ENCODE data around the gene ALDH16A1.
"Not testable (repeated sequence)": the region's sequence is repeated elsewhere in the genome, so short reads cannot be mapped to it uniquely, and the experiment has no call there.

Gene ALDH16A1

GRCh38 chr19:49441210-49441959, 11.6 kb upstream of the ALDH16A1 start, which contains the start of gene SLC17A7:
TSS of gene SLC17A7 (minus strand) at chr19:49441527. CDS start at chr19:49441379, 148 bp downstream.
- no peak for DNase-seq (ENCODE audit: low read depth)

GRCh38 chr19:49441960-49442350, 11.1 kb upstream of the ALDH16A1 start:
- DNase-seq (ENCODE audit: low read depth), result no peak

GRCh38 chr19:49442354-49442753, 10.7 kb upstream of the ALDH16A1 start:
- no peak for DNase-seq (ENCODE audit: low read depth)

- no peak for DNase-seq (ENCODE audit: low read depth)
Observed at GRCh38 chr19:49442771-49443365, 10.2 kb upstream of the ALDH16A1 start.

- DNase-seq (ENCODE audit: low read depth), result peak; percentile 93
Observed at GRCh38 chr19:49443366-49444099, 9.5 kb upstream of the ALDH16A1 start.

GRCh38 chr19:49444100-49444700, 8.8 kb upstream of the ALDH16A1 start:
- DNase-seq (ENCODE audit: low read depth), result not testable (repeated sequence)

- no peak for DNase-seq (ENCODE audit: low read depth)
Observed at GRCh38 chr19:49445997-49446396, 7.0 kb upstream of the ALDH16A1 start.

- DNase-seq (ENCODE audit: low read depth), result no peak
Observed at GRCh38 chr19:49447485-49448431, 5.3 kb upstream of the ALDH16A1 start.

GRCh38 chr19:49448432-49448786, 4.6 kb upstream of the ALDH16A1 start:
- DNase-seq (ENCODE audit: low read depth), result no peak

- DNase-seq (ENCODE audit: low read depth), result no peak
Observed at GRCh38 chr19:49450405-49450804, 2.6 kb upstream of the ALDH16A1 start.

GRCh38 chr19:49451430-49452181, 1.4 kb upstream of the ALDH16A1 start, which contains the start of gene PIH1D1:
TSS of gene PIH1D1 (minus strand) at chr19:49451814. CDS start at chr19:49451574, 240 bp downstream.
- peak; percentile 92 for DNase-seq (ENCODE audit: low read depth)

GRCh38 chr19:49453757-49454240, 774 bp downstream of the ALDH16A1 start:
- DNase-seq (ENCODE audit: low read depth), result no peak

- no peak for DNase-seq (ENCODE audit: low read depth)
Observed at GRCh38 chr19:49455773-49456172, 2.7 kb downstream of the ALDH16A1 start.

GRCh38 chr19:49456326-49456725, 3.3 kb downstream of the ALDH16A1 start:
- DNase-seq (ENCODE audit: low read depth), result no peak

GRCh38 chr19:49458567-49458903, 5.5 kb downstream of the ALDH16A1 start:
- no peak for DNase-seq (ENCODE audit: low read depth)

- DNase-seq (ENCODE audit: low read depth), result no peak
Observed at GRCh38 chr19:49459388-49459787, 6.4 kb downstream of the ALDH16A1 start.

GRCh38 chr19:49461130-49461529, 8.1 kb downstream of the ALDH16A1 start:
- DNase-seq (ENCODE audit: low read depth), result not testable (repeated sequence)

GRCh38 chr19:49461656-49462055, 8.6 kb downstream of the ALDH16A1 start:
- no peak for DNase-seq (ENCODE audit: low read depth)

- DNase-seq (ENCODE audit: low read depth), result no peak
Observed at GRCh38 chr19:49462492-49462891, 9.5 kb downstream of the ALDH16A1 start.

GRCh38 chr19:49463960-49464740, 11.1 kb downstream of the ALDH16A1 start:
- no peak for DNase-seq (ENCODE audit: low read depth)

All from activated gamma-delta T cell treated with anti-CD3 and anti-CD28 coated beads, Interleukin-2, amount 50 U/mL, for 16 hours (primary cell).